ENCODE results near the gene MTUS2.

Gene MTUS2

GRCh38 chr13:29101905-29102304, 281.8 kb downstream of the MTUS2 start:
- no peak overlapping the region for H3K4me3 ChIP-seq (ENCODE audit: low read length)
- no peaks in the 10 kb centered on the region for H3K9me3 ChIP-seq (ENCODE audit: control insufficient read depth, insufficient read depth, low read length)
- no peaks in the 10 kb centered on the region for H3K9me2 ChIP-seq (replicated peaks; ENCODE audit: control insufficient read depth, low read length)
- no peaks in the 10 kb centered on the region for H3K79me2 ChIP-seq (ENCODE audit: control insufficient read depth, low read length)
- no peak overlapping the region for H3K4me2 ChIP-seq (ENCODE audit: low read length)
- no peak overlapping the region for H3K27ac ChIP-seq (ENCODE audit: low read depth, low read length)
- no peaks in the 10 kb centered on the region for H3K36me3 ChIP-seq (ENCODE audit: control insufficient read depth, low read length)
- no peak for TF ChIP-seq EZH2phosphoT487 (IDR thresholded peaks at IDR 0.05; ENCODE audit: borderline replicate concordance, low read length)
- TF ChIP-seq CTCF (IDR thresholded peaks at IDR 0.05; ENCODE audit: low read depth, low read length, poor library complexity, severe bottlenecking) = no peak
- H4K20me1 ChIP-seq (ENCODE audit: control insufficient read depth, insufficient read depth, low read depth, low read length) = no peaks in the 10 kb centered on the region
- no peaks in the 10 kb centered on the region for H3K4me1 ChIP-seq (ENCODE audit: control insufficient read depth, low read length)
- no peaks in the 10 kb centered on the region for H3F3A ChIP-seq (ENCODE audit: control insufficient read depth, insufficient read depth)
- H3K27me3 ChIP-seq (ENCODE audit: control insufficient read depth, low read length) = no peaks in the 10 kb centered on the region

GRCh38 chr13:29103065-29103800, 283.1 kb downstream of the MTUS2 start:
- H3K79me2 ChIP-seq (ENCODE audit: control insufficient read depth, low read length) = no peaks in the 10 kb centered on the region
- H3F3A ChIP-seq (ENCODE audit: control insufficient read depth, insufficient read depth) = no peaks in the 10 kb centered on the region
- H3K4me1 ChIP-seq (ENCODE audit: control insufficient read depth, low read length) = no peaks in the 10 kb centered on the region
- no peaks in the 10 kb centered on the region for H3K27me3 ChIP-seq (ENCODE audit: control insufficient read depth, low read length)
- TF ChIP-seq EZH2phosphoT487 (IDR thresholded peaks at IDR 0.05; ENCODE audit: borderline replicate concordance, low read length) = no peak
- no peak overlapping the region for H3K4me3 ChIP-seq (ENCODE audit: low read length)
- no peak overlapping the region for H3K27ac ChIP-seq (ENCODE audit: low read depth, low read length)
- no peaks in the 10 kb centered on the region for H3K9me3 ChIP-seq (ENCODE audit: control insufficient read depth, insufficient read depth, low read length)
- no peaks in the 10 kb centered on the region for H4K20me1 ChIP-seq (ENCODE audit: control insufficient read depth, insufficient read depth, low read depth, low read length)
- no peaks in the 10 kb centered on the region for H3K36me3 ChIP-seq (ENCODE audit: control insufficient read depth, low read length)
- no peak overlapping the region for H3K4me2 ChIP-seq (ENCODE audit: low read length)
- H3K9me2 ChIP-seq (replicated peaks; ENCODE audit: control insufficient read depth, low read length) = no peaks in the 10 kb centered on the region

GRCh38 chr13:29104461-29104860, 284.3 kb downstream of the MTUS2 start:
- H3K36me3 ChIP-seq (ENCODE audit: control insufficient read depth, low read length) = no peaks in the 10 kb centered on the region
- H3K4me2 ChIP-seq (ENCODE audit: low read length) = no peak overlapping the region
- no peaks in the 10 kb centered on the region for H3K9me3 ChIP-seq (ENCODE audit: control insufficient read depth, insufficient read depth, low read length)
- H3K27ac ChIP-seq (ENCODE audit: low read depth, low read length) = no peak overlapping the region
- H3K4me1 ChIP-seq (ENCODE audit: control insufficient read depth, low read length) = no peaks in the 10 kb centered on the region
- no peak overlapping the region for H3K4me3 ChIP-seq (ENCODE audit: low read length)
- H3K27me3 ChIP-seq (ENCODE audit: control insufficient read depth, low read length) = no peaks in the 10 kb centered on the region
- no peaks in the 10 kb centered on the region for H4K20me1 ChIP-seq (ENCODE audit: control insufficient read depth, insufficient read depth, low read depth, low read length)
- H3K79me2 ChIP-seq (ENCODE audit: control insufficient read depth, low read length) = no peaks in the 10 kb centered on the region
- no peaks in the 10 kb centered on the region for H3F3A ChIP-seq (ENCODE audit: control insufficient read depth, insufficient read depth)
- H3K9me2 ChIP-seq (replicated peaks; ENCODE audit: control insufficient read depth, low read length) = no peaks in the 10 kb centered on the region
- TF ChIP-seq EZH2phosphoT487 (IDR thresholded peaks at IDR 0.05; ENCODE audit: borderline replicate concordance, low read length) = no peak
- no peak for TF ChIP-seq CTCF (IDR thresholded peaks at IDR 0.05; ENCODE audit: low read depth, low read length, poor library complexity, severe bottlenecking)

GRCh38 chr13:29105779-29106178, 285.6 kb downstream of the MTUS2 start:
- no peaks in the 10 kb centered on the region for H3K36me3 ChIP-seq (ENCODE audit: control insufficient read depth, low read length)
- H3K4me1 ChIP-seq (ENCODE audit: control insufficient read depth, low read length) = no peaks in the 10 kb centered on the region
- no peak overlapping the region for H3K27ac ChIP-seq (ENCODE audit: low read depth, low read length)
- H3F3A ChIP-seq (ENCODE audit: control insufficient read depth, insufficient read depth) = no peaks in the 10 kb centered on the region
- no peaks in the 10 kb centered on the region for H3K9me3 ChIP-seq (ENCODE audit: control insufficient read depth, insufficient read depth, low read length)
- TF ChIP-seq CTCF (IDR thresholded peaks at IDR 0.05; ENCODE audit: low read depth, low read length, poor library complexity, severe bottlenecking) (peak; percentile 21), EZH2phosphoT487 (IDR thresholded peaks at IDR 0.05; ENCODE audit: borderline replicate concordance, low read length) (no peak)
- no peak overlapping the region for H3K4me2 ChIP-seq (ENCODE audit: low read length)
- H3K79me2 ChIP-seq (ENCODE audit: control insufficient read depth, low read length) = no peaks in the 10 kb centered on the region
- H3K27me3 ChIP-seq (ENCODE audit: control insufficient read depth, low read length) = no peaks in the 10 kb centered on the region
- H3K4me3 ChIP-seq (ENCODE audit: low read length) = no peak overlapping the region
- no peaks in the 10 kb centered on the region for H3K9me2 ChIP-seq (replicated peaks; ENCODE audit: control insufficient read depth, low read length)
- no peaks in the 10 kb centered on the region for H4K20me1 ChIP-seq (ENCODE audit: control insufficient read depth, insufficient read depth, low read depth, low read length)

Measured in DOHH2 (cell line).